H9 (cell line): ENCODE results near the gene EIF4E2. TPM values are rescaled to one million over a fixed set of nuclear protein-coding genes. Genes with fewer than 3 reads are reported as not detected.

ENCODE experiments used
- DNase-seq: peaks from one replicate; pipeline ENCODE4 v3.0.0-alpha.2; 2017
- H2AFZ ChIP-seq: one replicate; pipeline ENCODE4 v1.6.1; 2013; ENCODE audit warnings: mild to moderate bottlenecking, low read length, control low read depth, moderate library complexity
- H2AK5ac ChIP-seq: 2 replicates; pipeline ENCODE4 v1.6.1; 2013; ENCODE audit warnings: low read length, control low read depth, mixed read lengths; ENCODE audit not compliant: insufficient read length
- H2BK120ac ChIP-seq: one replicate; pipeline ENCODE4 v1.6.1; 2013; ENCODE audit warnings: low read depth, mild to moderate bottlenecking, low read length, control low read depth, inconsistent platforms; ENCODE audit not compliant: poor library complexity, severe bottlenecking
- H2BK12ac ChIP-seq: 2 replicates; pipeline ENCODE4 v1.6.1; 2013; ENCODE audit warnings: low read length, control low read depth, mixed read lengths, low read depth; ENCODE audit not compliant: insufficient read length
- H2BK15ac ChIP-seq: 2 replicates; pipeline ENCODE4 v1.6.1; 2013; ENCODE audit warnings: low read depth, low read length, control low read depth
- H2BK20ac ChIP-seq: one replicate; pipeline ENCODE4 v1.6.1; 2013; ENCODE audit warnings: low read depth, mild to moderate bottlenecking, low read length, control low read depth, inconsistent platforms; ENCODE audit not compliant: poor library complexity, severe bottlenecking
- H2BK5ac ChIP-seq: 2 replicates; pipeline ENCODE4 v1.6.1; 2013; ENCODE audit warnings: low read length, control low read depth, mixed read lengths; ENCODE audit not compliant: insufficient read length
- H3K14ac ChIP-seq: 2 replicates; pipeline ENCODE4 v1.6.1; 2013; ENCODE audit warnings: low read length, control low read depth; ENCODE audit not compliant: insufficient read depth
- H3K18ac ChIP-seq: 2 replicates; pipeline ENCODE4 v1.6.1; 2013; ENCODE audit warnings: low read depth, mild to moderate bottlenecking, mixed read lengths, low read length, control low read depth; ENCODE audit not compliant: insufficient read length
- H3K23ac ChIP-seq: 2 replicates; pipeline ENCODE4 v1.6.1; 2013; ENCODE audit warnings: low read length, control low read depth, mixed read lengths, low read depth; ENCODE audit not compliant: insufficient read length
- H3K23me2 ChIP-seq: 2 replicates; pipeline ENCODE4 v1.6.1; 2013; ENCODE audit warnings: low read depth, mild to moderate bottlenecking, mixed read lengths, low read length, control low read depth; ENCODE audit not compliant: insufficient read length, poor library complexity, severe bottlenecking
- H3K27ac ChIP-seq: 2 replicates; pipeline ENCODE4 v1.5.1; 2013; ENCODE audit warnings: low read length, control low read depth, mixed read lengths, low read depth; ENCODE audit not compliant: insufficient read length
- H3K27me3 ChIP-seq: 2 replicates; pipeline ENCODE4 v1.6.1; 2013; ENCODE audit warnings: low read length, control low read depth, inconsistent platforms; ENCODE audit not compliant: insufficient read depth
- H3K4ac ChIP-seq: 2 replicates; pipeline ENCODE4 v1.6.1; 2013; ENCODE audit warnings: low read depth, mild to moderate bottlenecking, control low read depth, inconsistent platforms, low read length, moderate library complexity
- H3K4me1 ChIP-seq: 2 replicates; pipeline ENCODE4 v1.6.1; 2013; ENCODE audit warnings: low read length, control low read depth, inconsistent platforms; ENCODE audit not compliant: insufficient read depth
- H3K4me2 ChIP-seq: 2 replicates; pipeline ENCODE4 v1.6.1; 2013; ENCODE audit warnings: low read length, control low read depth, mixed read lengths; ENCODE audit not compliant: insufficient read length, insufficient read depth
- H3K56ac ChIP-seq: 2 replicates; pipeline ENCODE4 v1.6.1; 2013; ENCODE audit warnings: low read depth, mild to moderate bottlenecking, mixed read lengths, low read length, control low read depth; ENCODE audit not compliant: insufficient read length
- H3K79me1 ChIP-seq: 2 replicates; pipeline ENCODE4 v1.6.1; 2013; ENCODE audit warnings: low read depth, mild to moderate bottlenecking, moderate library complexity, low read length, control low read depth, inconsistent platforms; ENCODE audit not compliant: insufficient read depth, poor library complexity, severe bottlenecking
- H3K79me2 ChIP-seq: 2 replicates; pipeline ENCODE4 v1.6.1; 2013; ENCODE audit warnings: low read length, control low read depth, inconsistent platforms; ENCODE audit not compliant: insufficient read depth
- H3K9ac ChIP-seq: 2 replicates; pipeline ENCODE4 v1.6.1; 2013; ENCODE audit warnings: low read length, control low read depth, mixed read lengths; ENCODE audit not compliant: insufficient read length; ENCODE audit errors: extremely low read depth
- H3K9me3 ChIP-seq: one replicate; pipeline ENCODE4 v1.6.1; 2013; ENCODE audit warnings: low read depth, low read length, inconsistent platforms; ENCODE audit not compliant: control insufficient read depth
- H3T11ph ChIP-seq: one replicate; pipeline ENCODE4 v1.6.1; 2013; ENCODE audit warnings: mild to moderate bottlenecking, low read length, control low read depth, inconsistent platforms
- H4K20me1 ChIP-seq: one replicate; pipeline ENCODE4 v1.6.1; 2013; ENCODE audit not compliant: control insufficient read depth, insufficient read length, insufficient read depth
- H4K5ac ChIP-seq: 2 replicates; pipeline ENCODE4 v1.6.1; 2013; ENCODE audit warnings: low read depth, mild to moderate bottlenecking, mixed read lengths, low read length, control low read depth; ENCODE audit not compliant: insufficient read length
- H4K8ac ChIP-seq: replicated peaks from 2 replicates; pipeline ENCODE4 v1.6.1; 2013; ENCODE audit warnings: low read length, control low read depth, mixed read lengths, low read depth; ENCODE audit not compliant: insufficient read length
- H4K91ac ChIP-seq: 2 replicates; pipeline ENCODE4 v1.6.1; 2013; ENCODE audit warnings: low read depth, mild to moderate bottlenecking, moderate library complexity, mixed read lengths, low read length, control low read depth; ENCODE audit not compliant: insufficient read length
- H3K27ac Mint-ChIP-seq, 3 experiments: 2 replicates in 2 of 3; 3 replicates in 1 of 3; pipeline ENCODE4 v1.8.0; 2020 to 2021; ENCODE audit warnings: mixed read lengths in 3 of 3, mild to moderate bottlenecking in 1 of 3, moderate library complexity in 1 of 3
- H3K27me3 Mint-ChIP-seq: 2 replicates; pipeline ENCODE4 v1.8.0; 2021; ENCODE audit warnings: low read depth, mild to moderate bottlenecking, moderate library complexity, mixed read lengths
- H3K36me3 Mint-ChIP-seq, 3 experiments: 2 replicates in 2 of 3; 3 replicates in 1 of 3; pipeline ENCODE4 v1.8.0; 2020 to 2021; ENCODE audit warnings: low read depth in 3 of 3, mixed read lengths in 3 of 3; ENCODE audit not compliant: insufficient read depth in 1 of 3
- H3K4me1 Mint-ChIP-seq, 2 experiments: 2 replicates each; pipeline ENCODE4 v1.8.0; 2020; ENCODE audit warnings: mixed read lengths in 2 of 2
- H3K4me3 Mint-ChIP-seq, 2 experiments: 2 replicates in 1 of 2; 3 replicates in 1 of 2; pipeline ENCODE4 v1.8.0; 2020 to 2021; ENCODE audit warnings: mild to moderate bottlenecking in 2 of 2, mixed read lengths in 2 of 2, moderate library complexity in 1 of 2
- H3K9me3 Mint-ChIP-seq, 2 experiments: 2 replicates in 1 of 2; 3 replicates in 1 of 2; pipeline ENCODE4 v1.8.0; 2020; ENCODE audit warnings: mild to moderate bottlenecking in 2 of 2, mixed read lengths in 2 of 2, moderate library complexity in 1 of 2
- CTCF ChIP-seq: fragments of 200-600 bp; sonication (generic); conservative IDR thresholded peaks from 3 replicates; pipeline ENCODE4 v1.8.0; 2021; ENCODE audit warnings: antibody characterized with exemption, mild to moderate bottlenecking
- WGBS: extraction: QIAGEN DNeasy Blood & Tissue Kit; methylation state at CpG from one replicate; pipeline ENCODE4 v1.1.7; 2013; ENCODE audit warnings: missing lambda C conversion rate, low lambda C conversion rate, mixed read lengths; ENCODE audit not compliant: insufficient read length; ENCODE audit errors: extremely low coverage; 5-methylcytosine and 5-hydroxymethylcytosine counted together
- total RNA-seq: library from RNA; stranded (reverse); gene quantifications from 2 replicates; pipeline ENCODE4 v1.2.1, GENCODE V29; 2021

EIF4E2 gene
- total RNA-seq, 1 experiment from 2014 or later: 109 TPM

GRCh38 chr2:232611559-232612218 lies 61.2 kb downstream of the EIF4E2 start:
- no peaks in the 10 kb centered on the region for H3K4me1 ChIP-seq
- H4K8ac ChIP-seq: no peak overlapping the region
- no peaks in the 10 kb centered on the region for H3K79me1 ChIP-seq
- H3K18ac ChIP-seq: no peak overlapping the region
- no peak overlapping the region for H2BK12ac ChIP-seq
- no peak overlapping the region for H4K5ac ChIP-seq
- no peak overlapping the region for H3K14ac ChIP-seq
- Mint-ChIP-seq H3K9me3 (peaks cover 0 to 5% of the 10 kb centered on the region in 2 experiments; a peak in 3 of 5 replicates), H3K36me3 (no peaks in the 10 kb centered on the region), H3K27ac (no peak overlapping the region), H3K4me3 (no peak overlapping the region), H3K27me3 (no peaks in the 10 kb centered on the region), H3K4me1 (no peaks in the 10 kb centered on the region; a peak in 2 of 4 replicates)
- H3K27me3 ChIP-seq: no peaks in the 10 kb centered on the region
- H3K4me2 ChIP-seq: no peak overlapping the region
- no peaks in the 10 kb centered on the region for H3K79me2 ChIP-seq
- H2BK15ac ChIP-seq: no peak overlapping the region
- no CpG with 5 or more reads among the region's 9 CpGs for WGBS
- no peaks in the 10 kb centered on the region for H3K9me3 ChIP-seq
- H2BK120ac ChIP-seq: no peak overlapping the region
- H2AFZ ChIP-seq: no peak overlapping the region
- DNase-seq: peak; percentile 79
- H2BK20ac ChIP-seq: no peak overlapping the region
- H2AK5ac ChIP-seq: no peak overlapping the region
- no peaks in the 10 kb centered on the region for H4K20me1 ChIP-seq
- no peak overlapping the region for H3K23ac ChIP-seq
- H2BK5ac ChIP-seq: no peak overlapping the region
- H3K9ac ChIP-seq: no peak overlapping the region
- H3K4ac ChIP-seq: no peak overlapping the region
- TF ChIP-seq CTCF: peak; percentile 91
- no peaks in the 10 kb centered on the region for H3K23me2 ChIP-seq
- no peak overlapping the region for H3T11ph ChIP-seq
- no peak overlapping the region for H3K56ac ChIP-seq
- H4K91ac ChIP-seq: no peak overlapping the region
- H3K27ac ChIP-seq: no peak overlapping the region
